CD8-positive, alpha-beta memory T cell (primary cell): ENCODE results near the gene ARPC5L. TPM values are rescaled to one million over a fixed set of nuclear protein-coding genes. Genes with fewer than 3 reads are reported as not detected.
"Not testable (repeated sequence)": the region's sequence is repeated elsewhere in the genome, so short reads cannot be mapped to it uniquely, and the experiment has no call there.

ENCODE experiments used
- CTCF ChIA-PET: fragments of 350-600 bp; sonication (Branson Sonifier 250); formaldehyde crosslinking; loops from one replicate; lab custom pipeline; 2021; ENCODE audit warnings: antibody characterized with exemption; lab: Charles Lee
- POLR2A ChIA-PET: fragments of 350-600 bp; sonication (Branson Sonifier 250); formaldehyde crosslinking; loops from one replicate; lab custom pipeline; 2021; ENCODE audit warnings: antibody characterized with exemption; lab: Charles Lee
- DNase-seq, 5 donors: peaks; one replicate each; pipeline versions ENCODE4 v3.0.0 to v3.0.0-alpha.2; 2020 to 2022; ENCODE audit warnings: mixed read lengths in 1 of 5
- H3K27ac ChIP-seq: one replicate; pipeline ENCODE4 v1.7.0; 2013; ENCODE audit warnings: low read depth, mild to moderate bottlenecking, low read length, moderate library complexity
- H3K27me3 ChIP-seq: 2 replicates; pipeline ENCODE4 v1.7.0; 2013; ENCODE audit warnings: low read length, mild to moderate bottlenecking; ENCODE audit not compliant: insufficient read depth, poor library complexity, severe bottlenecking
- H3K36me3 ChIP-seq: 2 replicates; pipeline ENCODE4 v1.7.0; 2013; ENCODE audit warnings: mild to moderate bottlenecking, low read length, moderate library complexity; ENCODE audit not compliant: insufficient read depth
- H3K4me1 ChIP-seq: 2 replicates; pipeline ENCODE4 v1.7.0; 2013; ENCODE audit warnings: mild to moderate bottlenecking, low read length, moderate library complexity; ENCODE audit not compliant: insufficient read depth
- H3K4me3 ChIP-seq: 2 replicates; pipeline ENCODE4 v1.7.0; 2013; ENCODE audit warnings: mild to moderate bottlenecking, low read length
- H3K9me3 ChIP-seq: 2 replicates; pipeline ENCODE4 v1.7.0; 2013; ENCODE audit warnings: mild to moderate bottlenecking, low read length
- H3K27ac Mint-ChIP-seq, 8 donors: one replicate each; pipeline ENCODE4 v1.8.0; 2020 to 2021; ENCODE audit warnings: mixed read lengths in 8 of 8, mild to moderate bottlenecking in 6 of 8, inconsistent platforms in 3 of 8, moderate library complexity in 3 of 8
- H3K27me3 Mint-ChIP-seq, 2 donors: one replicate each; pipeline ENCODE4 v1.8.0; 2020 to 2021; ENCODE audit warnings: mixed read lengths in 2 of 2, mild to moderate bottlenecking in 1 of 2, moderate library complexity in 1 of 2
- H3K36me3 Mint-ChIP-seq, 3 donors: one replicate each; pipeline ENCODE4 v1.8.0; 2020 to 2021; ENCODE audit warnings: mixed read lengths in 3 of 3, inconsistent platforms in 1 of 3, mild to moderate bottlenecking in 1 of 3
- H3K4me1 Mint-ChIP-seq, 3 donors: one replicate each; pipeline ENCODE4 v1.8.0; 2020 to 2021; ENCODE audit warnings: mixed read lengths in 3 of 3, inconsistent platforms in 1 of 3, mild to moderate bottlenecking in 1 of 3
- H3K4me3 Mint-ChIP-seq, 7 donors: one replicate each; pipeline ENCODE4 v1.8.0; 2020 to 2021; ENCODE audit warnings: mixed read lengths in 7 of 7, mild to moderate bottlenecking in 6 of 7, moderate library complexity in 4 of 7, inconsistent platforms in 2 of 7
- H3K9me3 Mint-ChIP-seq, 5 donors: one replicate each; pipeline ENCODE4 v1.8.0; 2020 to 2022; ENCODE audit warnings: mixed read lengths in 5 of 5, mild to moderate bottlenecking in 3 of 5, moderate library complexity in 2 of 5, inconsistent platforms in 1 of 5
- polyA plus RNA-seq: library from polyadenylated mRNA; unstranded; fragments of 300-500 nt; fragmentation: Illumina TruSeq; gene quantifications from one replicate; pipeline ENCODE4 v1.2.3, GENCODE V29; 2021
- total RNA-seq, 2 experiments: library from RNA; stranded (reverse); gene quantifications; one replicate each; pipeline ENCODE4 v1.2.3, GENCODE V29; 2021

The ARPC5L gene
- total and polyA plus RNA-seq, 3 experiments from 2014 or later = 116 to 120 (median 118) TPM

DNA sequence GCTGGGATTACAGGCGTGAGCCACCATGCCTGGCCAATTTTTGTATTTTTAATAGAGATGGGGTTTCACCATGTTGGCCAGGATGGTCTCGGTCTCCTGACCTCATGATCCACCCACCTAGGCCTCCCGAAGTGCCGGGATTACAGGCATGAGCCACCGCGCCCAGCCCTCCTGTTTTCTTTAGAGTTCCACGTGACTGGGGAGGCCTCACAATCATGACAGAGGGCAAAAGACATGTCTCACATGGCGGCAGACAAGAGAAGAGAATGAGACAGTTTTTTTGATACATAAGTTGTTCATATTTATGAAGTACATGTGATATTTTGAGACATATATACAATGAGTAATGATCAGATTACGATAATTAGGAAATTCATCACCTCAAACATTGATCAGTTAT is 15.5 kb upstream of the ARPC5L start:
- DNase-seq = not testable (repeated sequence)

DNA sequence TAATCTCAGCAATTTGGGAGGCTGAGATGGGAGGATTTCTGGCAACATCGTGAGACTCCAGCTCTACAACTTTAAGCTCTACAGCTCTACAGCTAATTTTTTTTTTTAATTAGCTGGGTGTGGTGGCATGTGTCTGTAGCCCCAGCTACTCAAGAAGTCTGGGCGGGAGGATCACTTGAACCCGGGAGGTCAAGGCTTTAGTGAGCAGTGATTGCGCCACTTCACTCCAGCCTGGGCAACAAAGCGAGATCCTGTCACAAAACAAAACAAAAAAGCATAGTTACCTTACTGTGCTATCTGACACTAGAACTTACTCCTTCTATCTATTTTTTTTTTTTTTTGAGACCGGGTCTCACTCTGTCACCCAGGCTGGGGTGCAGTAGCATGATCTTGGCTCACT is 15.0 kb upstream of the ARPC5L start:
- no peaks in the 10 kb centered on the region for H3K9me3 Mint-ChIP-seq
- Histone ChIP-seq H3K27me3 (no peaks in the 10 kb centered on the region), H3K9me3 (no peaks in the 10 kb centered on the region), H3K4me3 (no peak overlapping the region), H3K36me3 (no peaks in the 10 kb centered on the region), H3K27ac (no peak overlapping the region), H3K4me1 (no peaks in the 10 kb centered on the region)
- H3K27ac Mint-ChIP-seq = no peak overlapping the region
- peaks cover 0 to 3% (median 0%) of the 10 kb centered on the region in 3 donors for H3K4me1 Mint-ChIP-seq
- no peaks in the 10 kb centered on the region for H3K36me3 Mint-ChIP-seq
- no peak for DNase-seq
- H3K4me3 Mint-ChIP-seq = no peak overlapping the region
- H3K27me3 Mint-ChIP-seq = peaks cover 0 to 2% of the 10 kb centered on the region in 2 donors
- CTCF ChIA-PET = no interaction called here
- POLR2A ChIA-PET = no interaction called here

More for the DNA sequence above, 15.5 kb upstream of the ARPC5L start:
- H3K4me1 ChIP-seq, H3K27ac Mint-ChIP-seq, H3K9me3 Mint-ChIP-seq, H3K4me3 ChIP-seq, H3K36me3 ChIP-seq, CTCF ChIA-PET, H3K36me3 Mint-ChIP-seq, H3K9me3 ChIP-seq, H3K27me3 Mint-ChIP-seq, H3K27me3 ChIP-seq, H3K4me1 Mint-ChIP-seq, H3K4me3 Mint-ChIP-seq, H3K27ac ChIP-seq, POLR2A ChIA-PET: not testable (repeated sequence)

DNA sequence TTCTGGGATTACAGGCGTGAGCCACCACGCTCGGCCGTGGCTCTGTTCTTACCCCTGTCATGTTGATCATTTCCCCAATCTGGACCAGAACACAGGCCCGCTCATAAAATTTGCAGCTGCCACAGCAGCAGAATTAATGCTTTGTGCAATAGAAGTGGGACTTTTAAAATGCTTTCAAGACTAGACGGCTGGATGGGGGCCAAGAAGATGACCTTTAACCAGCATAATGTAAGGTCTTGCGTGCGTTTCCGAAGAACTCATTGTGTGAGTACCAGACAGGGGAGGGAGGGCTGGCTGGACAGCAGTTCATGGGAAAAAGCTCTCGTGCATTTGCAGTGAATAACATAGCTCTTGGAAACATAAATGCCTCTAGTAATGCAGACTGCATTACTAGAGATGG is 12.1 kb upstream of the ARPC5L start:
- Histone ChIP-seq H3K36me3 (no peaks in the 10 kb centered on the region), H3K27ac (no peak overlapping the region), H3K9me3 (no peaks in the 10 kb centered on the region), H3K27me3 (no peaks in the 10 kb centered on the region), H3K4me1 (peaks cover 15% of the 10 kb centered on the region), H3K4me3 (no peak overlapping the region)
- peaks cover 0 to 2% of the 10 kb centered on the region in 2 donors for H3K27me3 Mint-ChIP-seq
- H3K4me3 Mint-ChIP-seq = peak overlapping the region in 1 of 7 donors; percentile 29
- no peaks in the 10 kb centered on the region for H3K9me3 Mint-ChIP-seq
- ChIA-PET CTCF (interaction anchor here (6.5 kb wide), 1 partner anchor 76 kb away, joined by 121 read pairs; the partner anchor contains the start of genes NR6A1 and OLFML2A), POLR2A (no interaction called here)
- H3K27ac Mint-ChIP-seq = peak overlapping the region in 1 of 8 donors; percentile 64
- peaks cover 8 to 18% (median 10%) of the 10 kb centered on the region in 3 donors for H3K4me1 Mint-ChIP-seq
- DNase-seq = no peak
- no peaks in the 10 kb centered on the region for H3K36me3 Mint-ChIP-seq

DNA sequence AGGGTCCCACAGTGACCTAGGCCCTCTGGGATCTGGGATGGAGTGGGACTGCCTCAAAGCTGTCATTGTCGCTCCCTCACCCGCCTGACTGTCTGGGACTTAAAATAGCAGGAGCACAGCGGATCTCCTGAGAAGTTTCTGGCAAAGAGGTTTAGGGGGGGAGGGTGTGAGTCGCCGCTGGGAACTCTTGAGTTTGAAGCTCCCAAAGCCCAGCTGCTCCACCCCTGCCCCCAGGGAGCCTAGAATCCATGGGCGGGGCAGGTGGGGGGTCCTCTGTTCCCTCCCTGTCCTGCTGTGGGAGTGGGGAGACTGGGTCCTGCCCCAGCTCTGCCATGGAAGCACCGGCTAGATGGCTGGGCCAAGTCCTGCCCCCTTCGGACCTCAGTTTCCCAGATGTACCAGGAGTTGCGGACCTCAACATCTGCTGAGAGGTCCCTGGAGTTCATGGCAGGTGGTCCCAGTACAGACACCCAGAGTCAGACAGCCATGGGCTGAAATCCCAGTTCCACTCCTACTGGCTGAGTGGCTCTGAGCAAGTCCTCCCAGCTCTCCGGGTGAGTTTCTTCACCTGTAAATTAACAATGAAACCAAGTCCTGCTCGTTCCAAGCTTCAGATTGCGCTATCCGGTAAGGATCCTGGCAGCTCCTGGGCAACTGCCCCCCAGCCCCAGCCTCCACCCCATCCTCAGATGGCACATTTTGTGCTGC is 9.7 kb upstream of the ARPC5L start:
- H3K36me3 Mint-ChIP-seq = peaks cover 0 to 10% (median 0%) of the 10 kb centered on the region in 3 donors
- H3K27ac Mint-ChIP-seq = peak overlapping the region in 6 of 8 donors; percentile 71 to 91 (median 88)
- no peak overlapping the region for H3K27ac ChIP-seq
- peaks cover 2% of the 10 kb centered on the region for H3K36me3 ChIP-seq
- ChIA-PET CTCF (interaction anchor here (0.7 to 6.5 kb wide), 21 partner anchors 9 to 278 kb away, joined by 3 to 121 read pairs (median 5); partner anchors contain the start of genes ARPC5L, NR6A1, OLFML2A and RPL35), POLR2A (interaction anchor here (1.0 to 1.7 kb wide), 2 partner anchors 9 to 18 kb away, joined by 3 to 6 read pairs; no protein-coding TSS in a partner anchor)
- peaks cover 0 to 2% of the 10 kb centered on the region in 2 donors for H3K27me3 Mint-ChIP-seq
- H3K9me3 ChIP-seq = no peaks in the 10 kb centered on the region
- H3K9me3 Mint-ChIP-seq = no peaks in the 10 kb centered on the region
- no peak overlapping the region for H3K4me3 ChIP-seq
- H3K4me1 Mint-ChIP-seq = peaks cover 8 to 24% (median 10%) of the 10 kb centered on the region in 3 donors
- H3K4me3 Mint-ChIP-seq = peak overlapping the region; percentile 56 to 88 (median 68)
- H3K27me3 ChIP-seq = no peaks in the 10 kb centered on the region
- peaks cover 15% of the 10 kb centered on the region for H3K4me1 ChIP-seq
- no peak for DNase-seq

DNA sequence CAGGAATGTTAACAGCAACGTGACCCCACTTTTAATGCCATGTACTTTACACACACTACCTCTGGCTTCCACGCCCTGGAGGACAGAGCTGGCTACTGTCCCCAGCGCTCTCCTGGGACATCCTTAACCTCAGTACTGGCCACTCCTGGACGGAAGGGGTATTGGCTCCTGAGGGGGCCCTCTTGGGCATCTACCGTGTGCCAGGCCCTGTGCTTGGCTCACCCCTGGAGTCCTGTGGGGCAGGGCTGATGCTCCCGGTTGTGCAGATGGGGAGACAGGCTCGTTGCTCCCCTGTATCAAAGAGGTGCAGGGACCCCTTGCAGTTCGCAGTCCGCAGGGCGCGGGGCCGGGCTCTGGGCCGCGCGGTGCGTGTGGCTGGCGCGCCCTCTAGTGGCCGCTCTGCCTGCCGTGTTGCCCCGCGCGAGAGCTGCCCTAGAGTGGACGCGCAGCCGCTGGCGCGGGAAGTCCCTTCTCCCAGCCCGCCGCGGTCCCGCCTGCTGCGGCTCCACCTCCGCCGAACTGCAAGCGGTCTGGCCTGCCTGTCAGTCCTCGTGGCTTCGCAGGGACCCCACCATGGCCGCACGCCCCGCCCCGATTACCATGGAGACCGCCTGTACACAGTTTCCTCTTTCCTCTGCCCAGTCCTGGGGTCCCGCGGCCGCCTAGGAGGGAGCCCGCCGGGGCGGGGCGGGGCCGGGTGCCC is 8.9 kb upstream of the ARPC5L start, which contains the start of gene WDR38:
Gene WDR38, plus strand, starts transcription at position 632 of the 703 bp plus-strand sequence. CDS start 72 bp downstream, outside the sequence.
- H3K27me3 ChIP-seq = no peaks in the 10 kb centered on the region

DNA sequence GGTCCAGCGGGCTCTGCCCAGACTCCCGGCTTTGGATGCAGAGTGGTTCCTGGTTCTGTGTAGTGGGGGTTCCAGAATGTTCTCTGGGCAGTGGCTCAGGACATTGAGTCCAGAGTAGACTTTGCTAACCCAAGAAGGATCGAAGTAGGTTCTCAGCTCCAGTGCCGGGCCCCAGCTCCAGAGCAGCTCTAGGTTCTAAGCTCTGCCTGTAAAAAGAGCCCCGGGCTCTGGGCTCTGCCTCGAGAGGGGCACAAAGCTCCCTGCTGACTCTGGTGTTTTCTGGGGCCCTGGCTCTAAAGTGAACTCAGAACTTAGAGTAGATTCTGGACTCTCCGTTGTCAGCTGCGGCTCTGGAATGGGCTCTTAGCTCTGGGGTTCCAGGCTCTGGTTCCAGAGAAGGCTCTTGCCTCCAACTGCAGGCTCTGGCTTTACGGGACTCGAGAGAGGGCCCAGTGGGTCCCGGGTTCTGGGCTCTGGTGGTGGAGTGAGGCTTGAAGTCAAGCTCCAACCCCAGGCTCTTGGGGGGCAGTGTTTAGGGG is 8.3 kb upstream of the ARPC5L start:
- Histone ChIP-seq H3K4me3 (peak overlapping the region; percentile 44), H3K27me3 (no peaks in the 10 kb centered on the region), H3K27ac (peak overlapping the region; percentile 64), H3K36me3 (peaks cover 12% of the 10 kb centered on the region), H3K9me3 (no peaks in the 10 kb centered on the region), H3K4me1 (peaks cover 15% of the 10 kb centered on the region)
- ChIA-PET CTCF (interaction anchor here (1.0 to 6.5 kb wide), 26 partner anchors 8 to 448 kb away, joined by 3 to 121 read pairs (median 6); partner anchors contain the start of genes ARPC5L, NR6A1, OLFML2A and RPL35), POLR2A (interaction anchor here (1.7 kb wide), 1 partner anchor 16 kb away, joined by 6 read pairs; no protein-coding TSS in a partner anchor)
- H3K4me3 Mint-ChIP-seq = peak overlapping the region in 5 of 7 donors; percentile 32 to 80 (median 57)
- H3K27me3 Mint-ChIP-seq = peaks cover 0 to 2% of the 10 kb centered on the region in 2 donors
- peaks cover 8 to 31% (median 12%) of the 10 kb centered on the region in 3 donors for H3K4me1 Mint-ChIP-seq
- peaks cover 0 to 24% (median 2%) of the 10 kb centered on the region in 3 donors for H3K36me3 Mint-ChIP-seq
- peak in 1 of 5 donors; percentile 18 for DNase-seq
- H3K9me3 Mint-ChIP-seq = no peaks in the 10 kb centered on the region
- H3K27ac Mint-ChIP-seq = peak overlapping the region; percentile 61 to 91 (median 86)

More for the DNA sequence above, 8.9 kb upstream of the ARPC5L start, which contains the start of gene WDR38:
- H3K27me3 Mint-ChIP-seq = peaks cover 0 to 2% of the 10 kb centered on the region in 2 donors
- peaks cover 8 to 29% (median 10%) of the 10 kb centered on the region in 3 donors for H3K4me1 Mint-ChIP-seq
- POLR2A ChIA-PET = interaction anchor here (1.0 to 1.7 kb wide), 2 partner anchors 8 to 17 kb away, joined by 3 to 6 read pairs; no protein-coding TSS in a partner anchor
- Histone ChIP-seq H3K9me3 (no peaks in the 10 kb centered on the region), H3K27ac (peak within 1 kb of the TSS; percentile 64), H3K36me3 (peaks cover 6% of the 10 kb centered on the region), H3K4me3 (peak within 1 kb of the TSS; percentile 44), H3K4me1 (peaks cover 15% of the 10 kb centered on the region)
- peak; percentile 73 to 91 (median 87) for DNase-seq
- CTCF ChIA-PET = interaction anchor here (1.0 to 6.5 kb wide), 28 partner anchors 8 to 448 kb away, joined by 3 to 121 read pairs (median 5); partner anchors contain the start of genes ARPC5L, NR6A1, OLFML2A and RPL35
- H3K9me3 Mint-ChIP-seq = no peaks in the 10 kb centered on the region
- peak within 1 kb of the TSS; percentile 64 to 91 (median 87) for H3K27ac Mint-ChIP-seq
- H3K4me3 Mint-ChIP-seq = peak within 1 kb of the TSS; percentile 56 to 88 (median 68)
- peaks cover 0 to 17% (median 0%) of the 10 kb centered on the region in 3 donors for H3K36me3 Mint-ChIP-seq

DNA sequence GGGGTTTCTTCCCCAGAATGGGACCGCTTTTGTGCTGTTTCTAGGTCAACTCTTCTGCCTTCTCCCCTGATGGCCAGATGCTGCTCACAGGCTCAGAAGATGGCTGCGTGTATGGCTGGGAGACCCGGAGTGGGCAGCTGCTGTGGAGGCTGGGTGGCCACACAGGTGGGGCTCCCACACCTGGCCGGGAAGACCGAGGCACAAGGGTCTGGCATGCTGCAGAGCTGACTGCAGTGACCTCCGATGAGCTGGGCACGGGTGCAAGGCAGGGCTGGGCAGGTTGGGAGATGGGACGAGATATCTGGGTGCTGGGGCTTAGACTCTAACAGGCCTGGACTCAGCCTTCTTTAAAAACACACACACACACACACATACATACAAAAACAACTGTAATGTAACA is 7.8 kb upstream of the ARPC5L start:
- no peak for DNase-seq
- peaks cover 11 to 36% (median 12%) of the 10 kb centered on the region in 3 donors for H3K4me1 Mint-ChIP-seq
- Histone ChIP-seq H3K9me3 (no peaks in the 10 kb centered on the region), H3K4me3 (no peak overlapping the region), H3K27ac (no peak overlapping the region), H3K36me3 (peaks cover 17% of the 10 kb centered on the region), H3K4me1 (peaks cover 15% of the 10 kb centered on the region), H3K27me3 (no peaks in the 10 kb centered on the region)
- peaks cover 0 to 2% of the 10 kb centered on the region in 2 donors for H3K27me3 Mint-ChIP-seq
- no peak overlapping the region for H3K4me3 Mint-ChIP-seq
- ChIA-PET CTCF (interaction anchor here (1.1 to 6.5 kb wide), 20 partner anchors 7 to 447 kb away, joined by 3 to 121 read pairs (median 6); partner anchors contain the start of genes ARPC5L, NR6A1, OLFML2A and RPL35), POLR2A (interaction anchor here (1.7 kb wide), 1 partner anchor 16 kb away, joined by 6 read pairs; no protein-coding TSS in a partner anchor)
- H3K27ac Mint-ChIP-seq = peak overlapping the region; percentile 61 to 91 (median 86)
- H3K9me3 Mint-ChIP-seq = no peaks in the 10 kb centered on the region
- peaks cover 0 to 29% (median 4%) of the 10 kb centered on the region in 3 donors for H3K36me3 Mint-ChIP-seq
